H9 (cell line): ENCODE results near the gene FBXO47. TPM values are rescaled to one million over a fixed set of nuclear protein-coding genes. Genes with fewer than 3 reads are reported as not detected.

Source experiments
- DNase-seq: peaks from one replicate; pipeline ENCODE4 v3.0.0-alpha.2; 2017
- H2AFZ ChIP-seq: one replicate; pipeline ENCODE4 v1.6.1; 2013; ENCODE audit warnings: mild to moderate bottlenecking, low read length, control low read depth, moderate library complexity
- H2AK5ac ChIP-seq: 2 replicates; pipeline ENCODE4 v1.6.1; 2013; ENCODE audit warnings: low read length, control low read depth, mixed read lengths; ENCODE audit not compliant: insufficient read length
- H2BK120ac ChIP-seq: one replicate; pipeline ENCODE4 v1.6.1; 2013; ENCODE audit warnings: low read depth, mild to moderate bottlenecking, low read length, control low read depth, inconsistent platforms; ENCODE audit not compliant: poor library complexity, severe bottlenecking
- H2BK12ac ChIP-seq: 2 replicates; pipeline ENCODE4 v1.6.1; 2013; ENCODE audit warnings: low read length, control low read depth, mixed read lengths, low read depth; ENCODE audit not compliant: insufficient read length
- H2BK15ac ChIP-seq: 2 replicates; pipeline ENCODE4 v1.6.1; 2013; ENCODE audit warnings: low read depth, low read length, control low read depth
- H2BK20ac ChIP-seq: one replicate; pipeline ENCODE4 v1.6.1; 2013; ENCODE audit warnings: low read depth, mild to moderate bottlenecking, low read length, control low read depth, inconsistent platforms; ENCODE audit not compliant: poor library complexity, severe bottlenecking
- H2BK5ac ChIP-seq: 2 replicates; pipeline ENCODE4 v1.6.1; 2013; ENCODE audit warnings: low read length, control low read depth, mixed read lengths; ENCODE audit not compliant: insufficient read length
- H3K14ac ChIP-seq: 2 replicates; pipeline ENCODE4 v1.6.1; 2013; ENCODE audit warnings: low read length, control low read depth; ENCODE audit not compliant: insufficient read depth
- H3K18ac ChIP-seq: 2 replicates; pipeline ENCODE4 v1.6.1; 2013; ENCODE audit warnings: low read depth, mild to moderate bottlenecking, mixed read lengths, low read length, control low read depth; ENCODE audit not compliant: insufficient read length
- H3K23ac ChIP-seq: 2 replicates; pipeline ENCODE4 v1.6.1; 2013; ENCODE audit warnings: low read length, control low read depth, mixed read lengths, low read depth; ENCODE audit not compliant: insufficient read length
- H3K23me2 ChIP-seq: 2 replicates; pipeline ENCODE4 v1.6.1; 2013; ENCODE audit warnings: low read depth, mild to moderate bottlenecking, mixed read lengths, low read length, control low read depth; ENCODE audit not compliant: insufficient read length, poor library complexity, severe bottlenecking
- H3K27ac ChIP-seq: 2 replicates; pipeline ENCODE4 v1.5.1; 2013; ENCODE audit warnings: low read length, control low read depth, mixed read lengths, low read depth; ENCODE audit not compliant: insufficient read length
- H3K27me3 ChIP-seq: 2 replicates; pipeline ENCODE4 v1.6.1; 2013; ENCODE audit warnings: low read length, control low read depth, inconsistent platforms; ENCODE audit not compliant: insufficient read depth
- H3K4ac ChIP-seq: 2 replicates; pipeline ENCODE4 v1.6.1; 2013; ENCODE audit warnings: low read depth, mild to moderate bottlenecking, control low read depth, inconsistent platforms, low read length, moderate library complexity
- H3K4me1 ChIP-seq: 2 replicates; pipeline ENCODE4 v1.6.1; 2013; ENCODE audit warnings: low read length, control low read depth, inconsistent platforms; ENCODE audit not compliant: insufficient read depth
- H3K4me2 ChIP-seq: 2 replicates; pipeline ENCODE4 v1.6.1; 2013; ENCODE audit warnings: low read length, control low read depth, mixed read lengths; ENCODE audit not compliant: insufficient read length, insufficient read depth
- H3K56ac ChIP-seq: 2 replicates; pipeline ENCODE4 v1.6.1; 2013; ENCODE audit warnings: low read depth, mild to moderate bottlenecking, mixed read lengths, low read length, control low read depth; ENCODE audit not compliant: insufficient read length
- H3K79me1 ChIP-seq: 2 replicates; pipeline ENCODE4 v1.6.1; 2013; ENCODE audit warnings: low read depth, mild to moderate bottlenecking, moderate library complexity, low read length, control low read depth, inconsistent platforms; ENCODE audit not compliant: insufficient read depth, poor library complexity, severe bottlenecking
- H3K79me2 ChIP-seq: 2 replicates; pipeline ENCODE4 v1.6.1; 2013; ENCODE audit warnings: low read length, control low read depth, inconsistent platforms; ENCODE audit not compliant: insufficient read depth
- H3K9ac ChIP-seq: 2 replicates; pipeline ENCODE4 v1.6.1; 2013; ENCODE audit warnings: low read length, control low read depth, mixed read lengths; ENCODE audit not compliant: insufficient read length; ENCODE audit errors: extremely low read depth
- H3K9me3 ChIP-seq: one replicate; pipeline ENCODE4 v1.6.1; 2013; ENCODE audit warnings: low read depth, low read length, inconsistent platforms; ENCODE audit not compliant: control insufficient read depth
- H3T11ph ChIP-seq: one replicate; pipeline ENCODE4 v1.6.1; 2013; ENCODE audit warnings: mild to moderate bottlenecking, low read length, control low read depth, inconsistent platforms
- H4K20me1 ChIP-seq: one replicate; pipeline ENCODE4 v1.6.1; 2013; ENCODE audit not compliant: control insufficient read depth, insufficient read length, insufficient read depth
- H4K5ac ChIP-seq: 2 replicates; pipeline ENCODE4 v1.6.1; 2013; ENCODE audit warnings: low read depth, mild to moderate bottlenecking, mixed read lengths, low read length, control low read depth; ENCODE audit not compliant: insufficient read length
- H4K8ac ChIP-seq: replicated peaks from 2 replicates; pipeline ENCODE4 v1.6.1; 2013; ENCODE audit warnings: low read length, control low read depth, mixed read lengths, low read depth; ENCODE audit not compliant: insufficient read length
- H4K91ac ChIP-seq: 2 replicates; pipeline ENCODE4 v1.6.1; 2013; ENCODE audit warnings: low read depth, mild to moderate bottlenecking, moderate library complexity, mixed read lengths, low read length, control low read depth; ENCODE audit not compliant: insufficient read length
- H3K27ac Mint-ChIP-seq, 3 experiments: 2 replicates in 2 of 3; 3 replicates in 1 of 3; pipeline ENCODE4 v1.8.0; 2020 to 2021; ENCODE audit warnings: mixed read lengths in 3 of 3, mild to moderate bottlenecking in 1 of 3, moderate library complexity in 1 of 3
- H3K27me3 Mint-ChIP-seq: 2 replicates; pipeline ENCODE4 v1.8.0; 2021; ENCODE audit warnings: low read depth, mild to moderate bottlenecking, moderate library complexity, mixed read lengths
- H3K36me3 Mint-ChIP-seq, 3 experiments: 2 replicates in 2 of 3; 3 replicates in 1 of 3; pipeline ENCODE4 v1.8.0; 2020 to 2021; ENCODE audit warnings: low read depth in 3 of 3, mixed read lengths in 3 of 3; ENCODE audit not compliant: insufficient read depth in 1 of 3
- H3K4me1 Mint-ChIP-seq, 2 experiments: 2 replicates each; pipeline ENCODE4 v1.8.0; 2020; ENCODE audit warnings: mixed read lengths in 2 of 2
- H3K4me3 Mint-ChIP-seq, 2 experiments: 2 replicates in 1 of 2; 3 replicates in 1 of 2; pipeline ENCODE4 v1.8.0; 2020 to 2021; ENCODE audit warnings: mild to moderate bottlenecking in 2 of 2, mixed read lengths in 2 of 2, moderate library complexity in 1 of 2
- H3K9me3 Mint-ChIP-seq, 2 experiments: 2 replicates in 1 of 2; 3 replicates in 1 of 2; pipeline ENCODE4 v1.8.0; 2020; ENCODE audit warnings: mild to moderate bottlenecking in 2 of 2, mixed read lengths in 2 of 2, moderate library complexity in 1 of 2
- CTCF ChIP-seq: fragments of 200-600 bp; sonication (generic); conservative IDR thresholded peaks from 3 replicates; pipeline ENCODE4 v1.8.0; 2021; ENCODE audit warnings: antibody characterized with exemption, mild to moderate bottlenecking
- WGBS: extraction: QIAGEN DNeasy Blood & Tissue Kit; methylation state at CpG from one replicate; pipeline ENCODE4 v1.1.7; 2013; ENCODE audit warnings: missing lambda C conversion rate, low lambda C conversion rate, mixed read lengths; ENCODE audit not compliant: insufficient read length; ENCODE audit errors: extremely low coverage; 5-methylcytosine and 5-hydroxymethylcytosine counted together
- total RNA-seq: library from RNA; stranded (reverse); gene quantifications from 2 replicates; pipeline ENCODE4 v1.2.1, GENCODE V29; 2021

FBXO47 gene
- total RNA-seq, 1 experiment from 2014 or later, result not detected

GRCh38 chr17:38899421-38899820 is 67.8 kb downstream of the FBXO47 start:
- no peak for TF ChIP-seq CTCF
- Histone ChIP-seq H2BK120ac (no peak overlapping the region), H3K4ac (no peak overlapping the region), H4K20me1 (no peaks in the 10 kb centered on the region), H3K79me2 (no peaks in the 10 kb centered on the region), H2AK5ac (no peak overlapping the region), H3K18ac (no peak overlapping the region), H3T11ph (no peak overlapping the region), H3K9me3 (no peaks in the 10 kb centered on the region), H2BK12ac (no peak overlapping the region), H2AFZ (no peak overlapping the region), H3K23me2 (no peaks in the 10 kb centered on the region), H4K91ac (no peak overlapping the region), H3K4me1 (no peaks in the 10 kb centered on the region), H3K4me2 (no peak overlapping the region), H3K27me3 (no peaks in the 10 kb centered on the region), H3K27ac (no peak overlapping the region), H2BK15ac (no peak overlapping the region), H3K79me1 (no peaks in the 10 kb centered on the region), H2BK5ac (no peak overlapping the region), H3K14ac (no peak overlapping the region), H4K5ac (no peak overlapping the region), H3K23ac (no peak overlapping the region), H3K56ac (no peak overlapping the region), H3K9ac (no peak overlapping the region), H4K8ac (no peak overlapping the region), H2BK20ac (no peak overlapping the region)
- no peaks in the 10 kb centered on the region for H3K9me3 Mint-ChIP-seq
- peak overlapping the region in 2 of 3 experiments; percentile 49 to 61; a peak in 2 of 7 replicates for H3K27ac Mint-ChIP-seq
- peaks cover 8 to 45% (median 39%) of the 10 kb centered on the region in 3 experiments; a peak in 6 of 7 replicates for H3K36me3 Mint-ChIP-seq
- no peaks in the 10 kb centered on the region for H3K27me3 Mint-ChIP-seq
- no CpG with 5 or more reads among the region's 5 CpGs for WGBS
- no peak overlapping the region for H3K4me3 Mint-ChIP-seq
- H3K4me1 Mint-ChIP-seq, result peaks cover 15 to 27% of the 10 kb centered on the region in 2 experiments
- DNase-seq, result no peak
